ENCODE results near the gene RFC4. TPM values are rescaled to one million over a fixed set of nuclear protein-coding genes. Genes with fewer than 3 reads are reported as not detected.

RFC4 gene
- total RNA-seq, 1 experiment from 2014 or later = 70.7 TPM

- H3K9me3 ChIP-seq (ENCODE audit: control insufficient read depth, insufficient read depth, low read depth, low read length) = no peaks in the 10 kb centered on the region
- BruUV-seq (replicated peaks) = no TSS peak
- CTCF ChIA-PET = no interaction called here
- POLR2A ChIA-PET = no interaction called here
- H3K27me3 ChIP-seq (ENCODE audit: control insufficient read depth, insufficient read depth, low read length) = peaks cover under 1% of the 10 kb centered on the region; the same call in 1 of the 2 replicates
- H3K36me3 ChIP-seq (ENCODE audit: control insufficient read depth, insufficient read depth, low read length) = no peaks in the 10 kb centered on the region
- no peaks in the 10 kb centered on the region for H3K4me1 ChIP-seq (ENCODE audit: control insufficient read depth, insufficient read depth, low read length)
- no peak for DNase-seq (ENCODE audit: low read depth, low spot score)
- TF ChIP-seq SIN3A (IDR thresholded peaks at IDR 0.05; ENCODE audit: borderline replicate concordance, insufficient read depth, low read depth, low read length) (no peak), CTCF (IDR thresholded peaks at IDR 0.05) (no peak), POLR2AphosphoS5 (IDR thresholded peaks at IDR 0.05; ENCODE audit: low read depth, low read length) (no peak), TCF7L2 (IDR thresholded peaks at IDR 0.05; ENCODE audit: low read depth, low read length) (no peak)
- TF ChIP-seq, protein P1, sequence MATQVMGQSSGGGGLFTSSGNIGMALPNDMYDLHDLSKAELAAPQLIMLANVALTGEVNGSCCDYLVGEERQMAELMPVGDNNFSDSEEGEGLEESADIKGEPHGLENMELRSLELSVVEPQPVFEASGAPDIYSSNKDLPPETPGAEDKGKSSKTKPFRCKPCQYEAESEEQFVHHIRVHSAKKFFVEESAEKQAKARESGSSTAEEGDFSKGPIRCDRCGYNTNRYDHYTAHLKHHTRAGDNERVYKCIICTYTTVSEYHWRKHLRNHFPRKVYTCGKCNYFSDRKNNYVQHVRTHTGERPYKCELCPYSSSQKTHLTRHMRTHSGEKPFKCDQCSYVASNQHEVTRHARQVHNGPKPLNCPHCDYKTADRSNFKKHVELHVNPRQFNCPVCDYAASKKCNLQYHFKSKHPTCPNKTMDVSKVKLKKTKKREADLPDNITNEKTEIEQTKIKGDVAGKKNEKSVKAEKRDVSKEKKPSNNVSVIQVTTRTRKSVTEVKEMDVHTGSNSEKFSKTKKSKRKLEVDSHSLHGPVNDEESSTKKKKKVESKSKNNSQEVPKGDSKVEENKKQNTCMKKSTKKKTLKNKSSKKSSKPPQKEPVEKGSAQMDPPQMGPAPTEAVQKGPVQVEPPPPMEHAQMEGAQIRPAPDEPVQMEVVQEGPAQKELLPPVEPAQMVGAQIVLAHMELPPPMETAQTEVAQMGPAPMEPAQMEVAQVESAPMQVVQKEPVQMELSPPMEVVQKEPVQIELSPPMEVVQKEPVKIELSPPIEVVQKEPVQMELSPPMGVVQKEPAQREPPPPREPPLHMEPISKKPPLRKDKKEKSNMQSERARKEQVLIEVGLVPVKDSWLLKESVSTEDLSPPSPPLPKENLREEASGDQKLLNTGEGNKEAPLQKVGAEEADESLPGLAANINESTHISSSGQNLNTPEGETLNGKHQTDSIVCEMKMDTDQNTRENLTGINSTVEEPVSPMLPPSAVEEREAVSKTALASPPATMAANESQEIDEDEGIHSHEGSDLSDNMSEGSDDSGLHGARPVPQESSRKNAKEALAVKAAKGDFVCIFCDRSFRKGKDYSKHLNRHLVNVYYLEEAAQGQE (IDR thresholded peaks at IDR 0.05; ENCODE audit: insufficient read depth in 1 of 2, low read depth in 2 of 2, low read length in 1 of 2) = no peak
- intact Hi-C loops (cut with micrococcal nuclease; ENCODE audit: unreplicated experiment) (no loop called here), in situ Hi-C loops (cut with HindIII; ENCODE audit: low pct_unique_long_range_greater_than_20kb, low sequenced_read_pairs) (no loop called here)
- no peak for ATAC-seq
- H3K4me3 ChIP-seq (ENCODE audit: low read depth in 2 of 2, low read length in 2 of 2) = no peak overlapping the region
- no peak overlapping the region for H3K27ac ChIP-seq (ENCODE audit: low read length)
These were observed 12.2 kb upstream of the RFC4 start for GRCh38 chr3:186818516-186818915.

- CTCF ChIA-PET = interaction anchor here (0.6 kb wide), 1 partner anchor 1701 kb away, joined by 6 read pairs; no protein-coding TSS in a partner anchor
- in situ Hi-C loops (cut with HindIII; ENCODE audit: low pct_unique_long_range_greater_than_20kb, low sequenced_read_pairs) = no loop called here
These were observed 9.2 kb upstream of the RFC4 start for GRCh38 chr3:186815435-186815834.

More at GRCh38 chr3:186815435-186815834, 9.2 kb upstream of the RFC4 start:
- H3K9me3 ChIP-seq (ENCODE audit: control insufficient read depth, insufficient read depth, low read depth, low read length) = no peaks in the 10 kb centered on the region
- H3K36me3 ChIP-seq (ENCODE audit: control insufficient read depth, insufficient read depth, low read length) = no peaks in the 10 kb centered on the region
- peaks cover 3% of the 10 kb centered on the region; the same call in 1 of the 2 replicates for H3K27me3 ChIP-seq (ENCODE audit: control insufficient read depth, insufficient read depth, low read length)
- no TSS peak for BruUV-seq (replicated peaks)
- DNase-seq (ENCODE audit: low read depth, low spot score) = no peak
- no peak for TF ChIP-seq TCF7L2 (IDR thresholded peaks at IDR 0.05; ENCODE audit: low read depth, low read length)
- TF ChIP-seq, protein P1 (IDR thresholded peaks at IDR 0.05; ENCODE audit: insufficient read depth in 1 of 2, low read depth in 2 of 2, low read length in 1 of 2) = no peak
- no peak for TF ChIP-seq POLR2AphosphoS5 (IDR thresholded peaks at IDR 0.05; ENCODE audit: low read depth, low read length)
- TF ChIP-seq CTCF (IDR thresholded peaks at IDR 0.05) = no peak
- no peak for TF ChIP-seq SIN3A (IDR thresholded peaks at IDR 0.05; ENCODE audit: borderline replicate concordance, insufficient read depth, low read depth, low read length)
- H3K4me3 ChIP-seq (ENCODE audit: low read depth in 2 of 2, low read length in 2 of 2) = no peak overlapping the region
- intact Hi-C loops (cut with micrococcal nuclease; ENCODE audit: unreplicated experiment) = no loop called here
- no peak overlapping the region for H3K27ac ChIP-seq (ENCODE audit: low read length)
- no peaks in the 10 kb centered on the region for H3K4me1 ChIP-seq (ENCODE audit: control insufficient read depth, insufficient read depth, low read length)
- no peak for ATAC-seq
- POLR2A ChIA-PET = interaction anchor here (0.6 kb wide), 1 partner anchor 48 kb away, joined by 7 read pairs; no protein-coding TSS in a partner anchor

All from Panc1 (cell line).